Smooth muscle cell (in vitro differentiated cells): ENCODE data around the gene ASTN1. TPM values are rescaled to one million over a fixed set of nuclear protein-coding genes. Genes with fewer than 3 reads are reported as not detected.

Experiments used
- DNase-seq: peaks from one replicate; lab custom pipeline; 2025; ENCODE audit not compliant: unreplicated experiment; lab: John Stamatoyannopoulos, UW
- H2AFZ ChIP-seq: fragments of 200-600 bp; sonication (generic); 2 replicates; pipeline ENCODE4 v1.6.0; 2016; ENCODE audit warnings: antibody characterized with exemption, low read depth, mild to moderate bottlenecking
- H3F3A ChIP-seq: fragments of 200-600 bp; sonication (generic); 2 replicates; pipeline ENCODE4 v1.6.0; 2017; ENCODE audit warnings: antibody characterized with exemption, low read depth
- H3K27ac ChIP-seq: fragments of 200-600 bp; sonication (generic); 2 replicates; pipeline ENCODE4 v1.5.1; 2016; ENCODE audit warnings: low read depth, mild to moderate bottlenecking
- H3K27me3 ChIP-seq: fragments of 200-600 bp; sonication (generic); 2 replicates; pipeline ENCODE4 v1.6.1; 2016; ENCODE audit warnings: low read depth, mild to moderate bottlenecking
- H3K36me3 ChIP-seq: fragments of 200-600 bp; sonication (generic); 2 replicates; pipeline ENCODE4 v1.5.1; 2016; ENCODE audit warnings: low read depth
- H3K4me1 ChIP-seq: fragments of 200-600 bp; sonication (generic); 2 replicates; pipeline ENCODE4 v1.5.1; 2016; ENCODE audit warnings: low read depth
- H3K4me2 ChIP-seq: fragments of 200-600 bp; sonication (generic); 2 replicates; pipeline ENCODE4 v1.6.0; 2016; ENCODE audit warnings: mild to moderate bottlenecking
- H3K4me3 ChIP-seq: fragments of 200-600 bp; sonication (generic); 2 replicates; pipeline ENCODE4 v1.5.1; 2016; ENCODE audit warnings: mild to moderate bottlenecking
- H3K79me2 ChIP-seq: fragments of 200-600 bp; sonication (generic); 2 replicates; pipeline ENCODE4 v1.6.0; 2016; ENCODE audit warnings: low read depth, mild to moderate bottlenecking
- H3K9ac ChIP-seq: fragments of 200-600 bp; sonication (generic); 2 replicates; pipeline ENCODE4 v1.6.0; 2016; ENCODE audit warnings: low read depth
- H3K9me3 ChIP-seq: fragments of 200-600 bp; sonication (generic); replicated peaks from 2 replicates; pipeline ENCODE4 v1.5.1; 2016; ENCODE audit warnings: low read depth
- H4K20me1 ChIP-seq: fragments of 200-600 bp; sonication (generic); 2 replicates; pipeline ENCODE4 v1.6.0; 2016; ENCODE audit warnings: low read depth
- WGBS: methylation state at CpG from one replicate; pipeline ENCODE4 v1.1.7; 2016; ENCODE audit warnings: low lambda C conversion rate; 5-methylcytosine and 5-hydroxymethylcytosine counted together
- polyA plus RNA-seq: library from polyadenylated mRNA; unstranded; fragments of >200 nt; fragmentation: Nextera tagmentation; extraction: Ambion mirVana; gene quantifications from 2 replicates; pipeline ENCODE4 v1.2.1, GENCODE V29; 2016
- total RNA-seq: library from RNA; depleted of rRNA; stranded (reverse); fragments of >200 nt; gene quantifications from 2 replicates; pipeline ENCODE4 v1.2.3, GENCODE V29; 2014
- TF ChIP-seq, protein P1 (sequence below): fragments of 200-600 bp; sonication (generic); IDR thresholded peaks from 2 replicates; pipeline ENCODE4 v1.5.1; 2017; ENCODE audit warnings: borderline replicate concordance, mild to moderate bottlenecking, antibody characterized with exemption; ENCODE audit not compliant: insufficient read depth, poor library complexity, severe bottlenecking

Gene ASTN1
- total and polyA plus RNA-seq, 2 experiments from 2014 or later: 0.04 TPM; not detected in 1

DNA sequence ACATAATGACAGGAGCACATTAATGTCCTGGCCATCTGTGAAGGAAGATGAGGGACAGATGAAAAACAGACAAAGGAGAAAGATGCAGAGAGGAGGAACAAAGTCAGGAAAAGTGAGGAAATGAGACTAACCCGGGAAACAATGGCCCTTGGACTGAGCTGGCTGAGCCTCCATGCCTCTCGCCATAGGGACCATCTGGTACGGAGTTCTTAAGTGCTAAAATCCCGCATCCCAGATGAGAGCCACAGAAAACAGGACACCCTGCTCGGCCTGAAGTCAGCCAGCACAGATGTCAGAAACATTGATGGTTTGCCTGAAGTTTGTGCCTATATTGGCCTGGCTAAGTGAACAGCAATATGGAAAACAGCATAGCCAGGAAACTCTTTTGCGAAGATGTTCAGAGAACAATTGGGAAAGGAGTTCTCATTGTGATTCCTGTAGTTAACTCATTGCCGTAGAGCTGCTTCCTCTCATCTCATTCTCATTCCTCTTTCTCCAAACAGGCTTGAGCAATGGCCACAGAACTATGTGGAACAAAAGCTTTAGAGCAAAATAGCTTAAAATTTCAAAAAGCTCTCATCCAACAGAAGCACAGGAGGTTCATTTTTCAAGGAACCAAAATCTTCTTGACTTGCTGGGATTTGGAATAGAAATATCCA is 96.6 kb downstream of the ASTN1 start:
- TF ChIP-seq, protein P1, sequence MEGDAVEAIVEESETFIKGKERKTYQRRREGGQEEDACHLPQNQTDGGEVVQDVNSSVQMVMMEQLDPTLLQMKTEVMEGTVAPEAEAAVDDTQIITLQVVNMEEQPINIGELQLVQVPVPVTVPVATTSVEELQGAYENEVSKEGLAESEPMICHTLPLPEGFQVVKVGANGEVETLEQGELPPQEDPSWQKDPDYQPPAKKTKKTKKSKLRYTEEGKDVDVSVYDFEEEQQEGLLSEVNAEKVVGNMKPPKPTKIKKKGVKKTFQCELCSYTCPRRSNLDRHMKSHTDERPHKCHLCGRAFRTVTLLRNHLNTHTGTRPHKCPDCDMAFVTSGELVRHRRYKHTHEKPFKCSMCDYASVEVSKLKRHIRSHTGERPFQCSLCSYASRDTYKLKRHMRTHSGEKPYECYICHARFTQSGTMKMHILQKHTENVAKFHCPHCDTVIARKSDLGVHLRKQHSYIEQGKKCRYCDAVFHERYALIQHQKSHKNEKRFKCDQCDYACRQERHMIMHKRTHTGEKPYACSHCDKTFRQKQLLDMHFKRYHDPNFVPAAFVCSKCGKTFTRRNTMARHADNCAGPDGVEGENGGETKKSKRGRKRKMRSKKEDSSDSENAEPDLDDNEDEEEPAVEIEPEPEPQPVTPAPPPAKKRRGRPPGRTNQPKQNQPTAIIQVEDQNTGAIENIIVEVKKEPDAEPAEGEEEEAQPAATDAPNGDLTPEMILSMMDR: no peak
- no peak overlapping the region for H2AFZ ChIP-seq
- H3K4me2 ChIP-seq: no peak overlapping the region
- H3K79me2 ChIP-seq: no peaks in the 10 kb centered on the region
- H3K4me3 ChIP-seq: no peak overlapping the region
- 90% methylated on average over 7 of the region's 7 CpGs for WGBS
- no peaks in the 10 kb centered on the region for H3K27me3 ChIP-seq
- DNase-seq: no peak
- H4K20me1 ChIP-seq: no peaks in the 10 kb centered on the region
- no peaks in the 10 kb centered on the region for H3K36me3 ChIP-seq
- H3K27ac ChIP-seq: no peak overlapping the region
- H3K4me1 ChIP-seq: no peaks in the 10 kb centered on the region
- H3K9me3 ChIP-seq: no peaks in the 10 kb centered on the region
- no peak overlapping the region for H3K9ac ChIP-seq
- no peaks in the 10 kb centered on the region for H3F3A ChIP-seq

DNA sequence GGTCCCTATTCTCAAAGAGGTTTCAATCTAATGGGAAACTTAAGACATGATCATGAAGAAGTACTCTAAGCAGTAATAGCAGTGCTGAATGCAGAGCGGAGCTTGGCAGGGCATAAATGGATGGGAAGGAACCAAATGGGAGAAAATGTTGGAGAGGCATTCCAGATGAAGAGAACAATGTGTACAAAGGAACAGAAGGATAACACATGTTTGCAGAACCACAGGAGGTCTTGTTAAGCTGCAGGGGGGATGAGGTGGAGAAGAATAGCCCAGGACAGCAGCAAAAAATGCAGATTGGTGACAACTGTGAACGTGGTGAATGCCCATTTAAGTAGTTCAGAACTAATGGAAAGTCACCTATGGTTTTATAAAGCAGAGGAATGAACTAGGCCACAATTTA is 99.1 kb downstream of the ASTN1 start:
- no peak overlapping the region for H3K9ac ChIP-seq
- H3K4me2 ChIP-seq: no peak overlapping the region
- TF ChIP-seq, protein P1: no peak
- no peak overlapping the region for H2AFZ ChIP-seq
- no peaks in the 10 kb centered on the region for H3K27me3 ChIP-seq
- H4K20me1 ChIP-seq: no peaks in the 10 kb centered on the region
- DNase-seq: no peak
- no peaks in the 10 kb centered on the region for H3K79me2 ChIP-seq
- H3K9me3 ChIP-seq: no peaks in the 10 kb centered on the region
- WGBS: 56% methylated on average over 2 of the region's 2 CpGs
- H3K36me3 ChIP-seq: no peaks in the 10 kb centered on the region
- no peaks in the 10 kb centered on the region for H3F3A ChIP-seq
- H3K27ac ChIP-seq: no peak overlapping the region
- H3K4me3 ChIP-seq: no peak overlapping the region
- H3K4me1 ChIP-seq: no peaks in the 10 kb centered on the region

DNA sequence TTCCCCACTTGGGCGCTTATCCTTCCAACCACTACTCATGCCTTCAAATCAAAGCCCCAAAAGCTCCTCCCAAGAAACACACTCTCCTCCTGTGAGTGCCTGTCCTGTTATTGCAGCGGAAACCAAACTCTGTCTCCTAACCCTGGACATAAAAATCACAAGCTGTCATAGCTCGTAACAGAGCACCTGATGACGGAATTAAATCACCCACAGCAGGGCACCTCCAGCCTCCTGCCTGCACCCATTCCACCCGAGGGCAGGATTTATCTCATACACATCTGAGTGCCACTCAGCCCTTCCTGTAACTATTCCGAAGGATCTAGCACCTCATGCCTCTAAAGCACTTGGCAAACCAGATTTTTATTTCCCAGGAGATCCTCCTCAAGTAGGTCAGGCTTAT is 100.9 kb downstream of the ASTN1 start:
- Histone ChIP-seq H3K27me3 (no peaks in the 10 kb centered on the region), H3K4me3 (no peak overlapping the region), H3K27ac (no peak overlapping the region), H3F3A (no peaks in the 10 kb centered on the region), H3K4me1 (no peaks in the 10 kb centered on the region), H3K4me2 (no peak overlapping the region), H4K20me1 (no peaks in the 10 kb centered on the region), H3K9ac (no peak overlapping the region), H2AFZ (no peak overlapping the region), H3K9me3 (no peaks in the 10 kb centered on the region), H3K79me2 (no peaks in the 10 kb centered on the region), H3K36me3 (no peaks in the 10 kb centered on the region)
- TF ChIP-seq, protein P1: no peak
- WGBS: 91% methylated on average over 6 of the region's 6 CpGs
- DNase-seq: no peak

DNA sequence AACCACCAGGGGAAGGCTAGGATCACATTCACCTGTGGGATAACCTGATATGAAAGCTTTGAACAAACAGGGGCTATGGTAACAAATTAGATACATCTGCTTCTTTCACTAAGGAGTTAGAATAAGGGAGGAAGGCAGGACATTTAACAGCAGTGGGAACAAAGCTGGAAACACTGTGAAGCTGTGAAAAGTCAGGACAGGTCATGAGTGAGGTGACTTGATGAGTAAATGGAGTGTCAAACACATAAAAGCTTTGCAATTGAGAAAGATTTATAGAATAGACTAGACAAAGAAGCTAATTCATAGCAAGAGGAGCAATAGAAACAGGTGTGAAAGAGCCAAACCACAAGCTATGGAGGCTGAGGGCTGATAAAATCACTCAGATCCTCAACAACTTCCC is 110.0 kb downstream of the ASTN1 start:
- Histone ChIP-seq H3K4me3 (no peak overlapping the region), H3K4me2 (no peak overlapping the region), H2AFZ (no peak overlapping the region), H3K4me1 (no peaks in the 10 kb centered on the region), H3K79me2 (no peaks in the 10 kb centered on the region), H3K36me3 (no peaks in the 10 kb centered on the region), H3K9ac (no peak overlapping the region), H3F3A (no peaks in the 10 kb centered on the region), H3K27ac (no peak overlapping the region), H3K27me3 (no peaks in the 10 kb centered on the region), H3K9me3 (no peaks in the 10 kb centered on the region), H4K20me1 (no peaks in the 10 kb centered on the region)
- TF ChIP-seq, protein P1: no peak
- no peak for DNase-seq
